HG02588 (cell line): Measurements from ENCODE around the gene CGB8.
"Not testable (repeated sequence)": the region's sequence is repeated elsewhere in the genome, so short reads cannot be mapped to it uniquely, and the experiment has no call there.

ENCODE experiments used
- ATAC-seq: cut with Tn5 transposase; IDR thresholded peaks from one replicate; pipeline ENCODE4 v1.9.1; 2021; ENCODE audit warnings: mild to moderate bottlenecking, moderate library complexity; ENCODE audit not compliant: unreplicated experiment

Gene CGB8

GRCh38 chr19:49064768-49065611 lies 16.1 kb upstream of the CGB8 start, which contains the start of gene NTF4:
TSS of gene NTF4 (minus strand) at chr19:49064818. CDS start at chr19:49061997, 2,821 bp downstream.
- no peak for ATAC-seq

GRCh38 chr19:49064029-49064629 lies 15.2 kb upstream of the CGB8 start:
- ATAC-seq = no peak

- no peak for ATAC-seq
Measured at GRCh38 chr19:49061445-49061844, 12.5 kb upstream of the CGB8 start.

- no peak for ATAC-seq
Measured at GRCh38 chr19:49061000-49061399, 12.1 kb upstream of the CGB8 start.

GRCh38 chr19:49059053-49059452 lies 10.1 kb upstream of the CGB8 start:
- ATAC-seq = no peak

GRCh38 chr19:49058562-49058961 lies 9.7 kb upstream of the CGB8 start:
- ATAC-seq = no peak

- ATAC-seq = no peak
Measured at GRCh38 chr19:49057636-49058234, 8.8 kb upstream of the CGB8 start, which contains the start of gene CGB7. TSS of gene CGB7 (minus strand) at chr19:49057749. CDS start at chr19:49055375, 2,374 bp downstream.

GRCh38 chr19:49056902-49057596 lies 8.1 kb upstream of the CGB8 start:
- not testable (repeated sequence) for ATAC-seq

GRCh38 chr19:49056101-49056901 lies 7.4 kb upstream of the CGB8 start:
- peak; percentile 54 for ATAC-seq

GRCh38 chr19:49050376-49051033 lies 1.6 kb upstream of the CGB8 start:
- ATAC-seq = not testable (repeated sequence)

GRCh38 chr19:49049834-49050233 lies 923 bp upstream of the CGB8 start:
- ATAC-seq = not testable (repeated sequence)

GRCh38 chr19:49043548-49043947 lies 5.4 kb downstream of the CGB8 start, which contains the start of gene CGB5:
TSS of gene CGB5 (plus strand) at chr19:49043848. CDS start at chr19:49044210, 362 bp downstream.
- not testable (repeated sequence) for ATAC-seq

GRCh38 chr19:49042666-49043065 lies 6.2 kb downstream of the CGB8 start:
- ATAC-seq = not testable (repeated sequence)

- no peak for ATAC-seq
Measured at GRCh38 chr19:49042177-49042576, 6.7 kb downstream of the CGB8 start.

- not testable (repeated sequence) for ATAC-seq
Measured at GRCh38 chr19:49039736-49040135, 9.2 kb downstream of the CGB8 start.

- not testable (repeated sequence) for ATAC-seq
Measured at GRCh38 chr19:49038557-49039276, 10.2 kb downstream of the CGB8 start.

GRCh38 chr19:49038111-49038510 lies 10.8 kb downstream of the CGB8 start:
- ATAC-seq = not testable (repeated sequence)

GRCh38 chr19:49036815-49037214 lies 12.1 kb downstream of the CGB8 start, which contains the start of gene CGB1:
TSS of gene CGB1 (minus strand) at chr19:49036895. CDS start at chr19:49036711, 184 bp downstream.
- not testable (repeated sequence) for ATAC-seq
